Measurements from ENCODE around the gene PAM16.

PAM16 gene

DNA sequence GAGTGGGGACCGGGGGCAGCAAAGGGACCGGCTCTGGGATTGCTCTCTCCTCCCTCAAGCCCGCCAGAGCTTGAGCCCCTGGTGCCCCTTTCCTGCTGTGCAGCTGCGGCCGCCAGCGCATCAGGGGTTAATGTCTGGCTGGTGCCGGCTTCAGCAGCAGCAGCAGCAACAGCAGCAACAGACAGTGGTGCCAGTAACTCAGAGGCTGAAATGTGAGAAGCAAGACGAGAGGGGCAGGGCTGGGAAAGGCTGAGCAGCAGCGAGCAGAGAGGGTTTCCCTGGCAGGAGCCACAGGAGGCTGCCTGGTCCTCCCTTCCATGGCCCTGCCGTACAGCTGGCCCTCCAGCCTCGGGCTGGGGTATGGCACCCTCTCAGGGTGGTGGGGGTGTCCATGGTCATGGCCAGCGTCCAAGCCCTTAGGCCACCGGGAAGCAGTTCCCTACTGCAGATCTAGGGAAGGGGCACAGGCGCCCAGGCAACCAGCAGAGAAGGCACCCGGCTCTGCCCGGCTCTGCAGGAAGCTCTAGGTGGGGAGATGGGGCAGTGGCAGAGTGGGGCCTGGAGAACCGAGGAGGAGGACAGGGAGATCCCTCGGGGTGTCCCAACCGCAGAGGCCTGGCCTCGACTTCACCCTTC is 57.2 kb downstream of the PAM16 start:
- no peak for DNase-seq

DNA sequence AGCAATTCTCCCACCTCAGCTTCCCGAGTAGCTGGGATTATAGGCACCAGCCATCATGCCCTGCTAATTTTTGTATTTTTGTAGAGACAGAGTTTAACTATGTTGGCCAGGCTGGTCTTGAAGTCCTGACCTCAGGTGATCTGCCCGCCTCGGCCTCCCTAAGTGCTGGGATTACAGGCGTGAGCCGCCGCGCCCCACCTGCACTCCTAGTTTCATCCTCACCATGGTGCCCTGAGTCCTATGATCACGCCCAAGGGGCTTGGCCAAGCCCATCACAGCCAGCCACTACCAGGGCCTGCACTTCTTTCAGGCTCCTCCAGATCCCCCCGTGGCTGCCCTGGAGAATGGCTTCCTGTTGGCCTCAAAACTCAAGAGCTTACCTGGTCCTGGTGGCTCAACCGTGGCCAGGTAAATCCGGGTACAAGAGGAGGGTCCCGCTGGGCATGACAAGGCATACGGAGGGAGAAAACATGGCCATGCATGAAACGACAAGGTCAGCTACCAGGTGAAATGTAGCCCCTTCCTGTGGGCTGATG is 57.9 kb downstream of the PAM16 start:
- DNase-seq, result no peak

DNA sequence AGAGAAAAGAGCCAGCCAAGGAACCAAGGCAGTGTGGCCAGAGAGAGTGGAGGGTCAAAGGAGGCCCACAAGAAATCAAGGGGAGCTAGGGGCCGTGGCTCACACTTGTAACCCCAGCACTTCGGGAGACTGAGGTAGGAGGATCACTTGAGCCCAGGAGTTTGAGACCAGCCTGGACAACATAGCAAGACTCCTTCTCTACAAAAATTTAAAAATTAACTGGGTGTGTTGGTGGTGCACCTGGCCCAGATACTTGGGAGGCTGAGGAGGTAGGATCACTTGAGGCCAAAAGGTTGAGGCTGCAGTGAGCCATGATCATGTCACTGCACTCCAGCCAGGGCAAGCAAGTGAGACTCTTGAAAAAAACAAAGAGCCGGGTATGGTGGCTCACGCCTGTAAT is 59.4 kb downstream of the PAM16 start:
- DNase-seq, result no peak
